ES-I3 (cell line): ENCODE measurements around the gene ARTN.

Source experiments
- H3K36me3 ChIP-seq: 2 replicates; pipeline ENCODE4 v1.6.1; 2013; ENCODE audit warnings: mild to moderate bottlenecking, low read length, control low read depth, moderate library complexity; ENCODE audit not compliant: insufficient read depth
- H3K4me1 ChIP-seq: 2 replicates; pipeline ENCODE4 v1.6.1; 2013; ENCODE audit warnings: mild to moderate bottlenecking, control low read depth, low read length; ENCODE audit not compliant: insufficient read depth
- H3K9ac ChIP-seq: 2 replicates; pipeline ENCODE4 v1.6.1; 2013; ENCODE audit warnings: low read depth, mild to moderate bottlenecking, low read length, moderate library complexity
- H3K9me3 ChIP-seq: 2 replicates; pipeline ENCODE4 v1.6.1; 2013; ENCODE audit warnings: mild to moderate bottlenecking, low read length, moderate library complexity; ENCODE audit not compliant: control insufficient read depth, insufficient read depth

Gene ARTN

GRCh38 chr1:43986712-43987111, 53.1 kb downstream of the ARTN start:
- H3K9me3 ChIP-seq = no peaks in the 10 kb centered on the region
- H3K4me1 ChIP-seq = no peaks in the 10 kb centered on the region
- H3K9ac ChIP-seq = no peak overlapping the region
- no peaks in the 10 kb centered on the region for H3K36me3 ChIP-seq
